IPS-NIHi7 (cell line): ENCODE measurements around the gene PKD1L1.
"Not testable (repeated sequence)": the region's sequence is repeated elsewhere in the genome, so short reads cannot be mapped to it uniquely, and the experiment has no call there.

Experiments
- DNase-seq: peaks from one replicate; pipeline ENCODE4 v3.0.0; 2012; ENCODE audit warnings: mixed read lengths; ENCODE audit errors: extremely low spot score

PKD1L1 gene, protein sequence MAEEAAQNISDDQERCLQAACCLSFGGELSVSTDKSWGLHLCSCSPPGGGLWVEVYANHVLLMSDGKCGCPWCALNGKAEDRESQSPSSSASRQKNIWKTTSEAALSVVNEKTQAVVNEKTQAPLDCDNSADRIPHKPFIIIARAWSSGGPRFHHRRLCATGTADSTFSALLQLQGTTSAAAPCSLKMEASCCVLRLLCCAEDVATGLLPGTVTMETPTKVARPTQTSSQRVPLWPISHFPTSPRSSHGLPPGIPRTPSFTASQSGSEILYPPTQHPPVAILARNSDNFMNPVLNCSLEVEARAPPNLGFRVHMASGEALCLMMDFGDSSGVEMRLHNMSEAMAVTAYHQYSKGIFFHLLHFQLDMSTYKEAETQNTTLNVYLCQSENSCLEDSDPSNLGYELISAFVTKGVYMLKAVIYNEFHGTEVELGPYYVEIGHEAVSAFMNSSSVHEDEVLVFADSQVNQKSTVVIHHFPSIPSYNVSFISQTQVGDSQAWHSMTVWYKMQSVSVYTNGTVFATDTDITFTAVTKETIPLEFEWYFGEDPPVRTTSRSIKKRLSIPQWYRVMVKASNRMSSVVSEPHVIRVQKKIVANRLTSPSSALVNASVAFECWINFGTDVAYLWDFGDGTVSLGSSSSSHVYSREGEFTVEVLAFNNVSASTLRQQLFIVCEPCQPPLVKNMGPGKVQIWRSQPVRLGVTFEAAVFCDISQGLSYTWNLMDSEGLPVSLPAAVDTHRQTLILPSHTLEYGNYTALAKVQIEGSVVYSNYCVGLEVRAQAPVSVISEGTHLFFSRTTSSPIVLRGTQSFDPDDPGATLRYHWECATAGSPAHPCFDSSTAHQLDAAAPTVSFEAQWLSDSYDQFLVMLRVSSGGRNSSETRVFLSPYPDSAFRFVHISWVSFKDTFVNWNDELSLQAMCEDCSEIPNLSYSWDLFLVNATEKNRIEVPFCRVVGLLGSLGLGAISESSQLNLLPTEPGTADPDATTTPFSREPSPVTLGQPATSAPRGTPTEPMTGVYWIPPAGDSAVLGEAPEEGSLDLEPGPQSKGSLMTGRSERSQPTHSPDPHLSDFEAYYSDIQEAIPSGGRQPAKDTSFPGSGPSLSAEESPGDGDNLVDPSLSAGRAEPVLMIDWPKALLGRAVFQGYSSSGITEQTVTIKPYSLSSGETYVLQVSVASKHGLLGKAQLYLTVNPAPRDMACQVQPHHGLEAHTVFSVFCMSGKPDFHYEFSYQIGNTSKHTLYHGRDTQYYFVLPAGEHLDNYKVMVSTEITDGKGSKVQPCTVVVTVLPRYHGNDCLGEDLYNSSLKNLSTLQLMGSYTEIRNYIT (N-terminal part only)

GRCh38 chr7:47948141-47948790 is at the start of gene PKD1L1:
TSS of gene PKD1L1 (minus strand) at chr7:47948466. CDS start at chr7:47948440, 26 bp downstream.
- DNase-seq: no peak

- no peak for DNase-seq
These were observed 44.2 kb upstream of the PKD1L1 start for GRCh38 chr7:47992446-47992845.

GRCh38 chr7:47991741-47992311 is 43.6 kb upstream of the PKD1L1 start:
- DNase-seq: peak; percentile 90

DNA sequence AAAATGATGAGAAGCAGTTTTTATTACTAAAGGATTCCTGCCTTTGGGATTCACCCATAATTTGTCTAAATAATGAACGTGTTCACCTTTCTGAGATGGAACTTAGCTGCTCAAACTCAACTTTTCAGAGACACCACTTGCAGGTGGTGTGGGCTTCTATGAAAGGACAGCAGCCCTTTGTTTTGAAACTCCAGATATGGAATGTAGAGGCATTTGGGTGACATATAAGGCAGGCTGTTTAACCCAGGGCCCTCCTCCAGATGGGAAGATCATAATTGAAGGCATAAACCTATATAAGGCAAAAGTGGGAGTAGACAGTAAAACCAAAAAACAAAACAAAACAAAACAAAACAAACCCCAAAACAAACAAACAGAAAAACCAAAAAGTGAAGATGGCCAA is 43.0 kb upstream of the PKD1L1 start:
- DNase-seq: no peak

- no peak for DNase-seq
These were observed 42.3 kb upstream of the PKD1L1 start for GRCh38 chr7:47990592-47990991.

DNA sequence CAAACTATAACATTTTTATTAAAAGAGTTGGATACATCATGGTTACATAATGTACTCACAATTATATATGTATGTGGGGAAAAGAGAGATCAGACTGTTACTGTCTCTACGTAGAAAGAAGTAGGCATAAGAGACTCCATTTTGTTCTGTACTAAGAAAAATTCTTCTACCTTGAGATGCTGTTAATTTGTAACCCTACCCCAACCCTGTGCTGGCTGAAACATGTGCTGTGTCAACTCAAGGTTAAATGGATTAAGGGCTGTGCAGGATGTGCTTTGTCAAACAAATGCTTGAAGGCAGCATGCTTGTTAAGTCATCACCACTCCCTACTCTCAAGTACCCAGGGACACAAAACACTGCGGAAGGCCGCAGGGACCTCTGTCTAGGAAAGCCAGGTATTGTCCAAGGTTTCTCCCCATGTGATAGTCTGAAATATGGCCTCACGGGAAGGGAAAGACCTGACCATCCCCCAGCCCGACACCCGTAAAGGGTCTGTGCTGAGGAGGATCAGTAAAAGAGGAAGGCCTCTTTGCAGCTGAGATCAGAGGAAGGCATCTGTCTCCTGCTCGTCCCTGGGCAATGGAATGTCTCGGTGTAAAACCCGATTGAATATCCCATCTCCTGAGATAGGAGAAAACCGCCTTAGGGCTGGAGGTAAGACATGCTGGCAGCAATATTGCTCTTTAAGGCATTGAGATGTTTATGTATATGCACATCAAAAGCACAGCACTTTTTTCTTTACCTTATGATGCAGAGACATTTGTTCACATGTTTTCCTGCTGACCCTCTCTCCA is 41.5 kb upstream of the PKD1L1 start:
- not testable (repeated sequence) for DNase-seq

GRCh38 chr7:47988496-47989386 is 40.5 kb upstream of the PKD1L1 start:
- no peak for DNase-seq

- no peak for DNase-seq
These were observed 34.3 kb upstream of the PKD1L1 start for GRCh38 chr7:47982610-47983009.

DNA sequence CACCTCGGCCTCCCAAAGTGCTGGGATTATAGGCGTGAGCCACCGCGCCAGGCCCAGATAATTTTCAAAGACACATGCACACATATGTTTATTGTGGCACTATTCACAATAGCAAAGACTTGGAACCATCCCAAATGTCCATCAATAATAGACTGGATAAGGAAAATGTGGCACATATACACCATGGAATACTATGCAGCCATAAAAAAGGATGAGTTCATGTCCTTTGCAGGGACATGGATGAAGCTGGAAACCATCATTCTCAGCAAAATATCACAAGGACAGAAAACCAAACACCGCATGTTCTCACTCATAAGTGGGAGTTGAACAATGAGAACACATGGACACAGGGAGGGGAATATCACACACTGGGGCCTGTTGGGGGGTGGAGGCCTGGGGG is 32.4 kb upstream of the PKD1L1 start:
- DNase-seq: not testable (repeated sequence)

GRCh38 chr7:47979832-47980181 is 31.5 kb upstream of the PKD1L1 start:
- no peak for DNase-seq

DNA sequence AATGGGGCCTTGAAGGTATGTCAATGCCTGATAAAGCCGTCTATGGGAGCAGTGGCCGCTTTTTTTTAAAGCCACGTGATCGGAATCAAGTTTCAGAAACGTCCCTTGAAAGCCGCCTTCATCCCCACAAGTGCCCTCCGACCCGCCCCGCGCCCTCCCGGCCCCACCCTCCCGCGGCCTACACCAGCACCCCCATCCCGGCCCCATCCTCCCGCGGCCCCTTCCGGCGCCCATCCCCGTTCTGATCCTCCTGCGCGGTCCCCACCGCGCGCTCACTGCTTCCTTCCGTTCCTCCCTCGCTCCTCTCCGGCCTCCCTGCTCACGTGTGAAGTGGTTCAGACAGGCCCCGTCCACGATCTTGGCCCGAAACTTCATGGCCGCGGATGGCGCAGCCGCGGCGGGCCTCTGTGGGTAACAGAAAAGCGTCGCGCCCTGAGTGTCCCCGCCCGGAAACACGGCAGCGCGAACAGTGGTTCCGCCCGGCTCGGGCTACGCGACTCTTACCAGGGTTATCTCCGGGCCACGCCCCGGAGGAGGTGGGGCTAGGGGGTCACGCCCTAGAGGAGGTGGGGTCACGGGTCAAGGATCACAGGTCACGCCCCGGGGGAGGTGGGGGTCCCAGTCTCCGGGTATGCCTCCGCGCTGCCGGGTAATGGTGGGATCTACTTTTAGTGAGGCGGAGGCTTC is 31.0 kb upstream of the PKD1L1 start, which contains the start of gene HUS1:
Gene HUS1, minus strand, starts transcription at position 471 of the 687 bp plus-strand sequence. Its CDS starts 96 bp downstream, at position 375.
- DNase-seq: peak; percentile 96

DNA sequence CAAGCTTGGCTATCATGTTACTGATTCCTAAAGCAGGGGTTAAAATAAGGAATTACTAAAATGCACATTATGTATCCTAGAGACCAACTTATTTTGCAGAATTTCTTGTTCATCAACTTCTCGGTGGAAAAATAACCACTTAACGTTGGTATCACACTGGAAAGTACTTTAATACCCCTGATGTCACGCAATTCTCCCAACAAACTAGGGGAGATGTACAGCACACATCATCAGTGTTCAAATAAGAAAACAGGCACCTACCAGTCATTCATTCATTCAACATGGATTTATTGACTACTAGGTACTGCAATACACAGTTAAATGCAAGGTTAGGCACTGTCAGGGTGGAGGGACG is 30.5 kb upstream of the PKD1L1 start:
- no peak for DNase-seq

GRCh38 chr7:47973739-47974138 is 25.5 kb upstream of the PKD1L1 start:
- no peak for DNase-seq

- no peak for DNase-seq
These were observed 22.5 kb upstream of the PKD1L1 start for GRCh38 chr7:47970761-47971160.

DNA sequence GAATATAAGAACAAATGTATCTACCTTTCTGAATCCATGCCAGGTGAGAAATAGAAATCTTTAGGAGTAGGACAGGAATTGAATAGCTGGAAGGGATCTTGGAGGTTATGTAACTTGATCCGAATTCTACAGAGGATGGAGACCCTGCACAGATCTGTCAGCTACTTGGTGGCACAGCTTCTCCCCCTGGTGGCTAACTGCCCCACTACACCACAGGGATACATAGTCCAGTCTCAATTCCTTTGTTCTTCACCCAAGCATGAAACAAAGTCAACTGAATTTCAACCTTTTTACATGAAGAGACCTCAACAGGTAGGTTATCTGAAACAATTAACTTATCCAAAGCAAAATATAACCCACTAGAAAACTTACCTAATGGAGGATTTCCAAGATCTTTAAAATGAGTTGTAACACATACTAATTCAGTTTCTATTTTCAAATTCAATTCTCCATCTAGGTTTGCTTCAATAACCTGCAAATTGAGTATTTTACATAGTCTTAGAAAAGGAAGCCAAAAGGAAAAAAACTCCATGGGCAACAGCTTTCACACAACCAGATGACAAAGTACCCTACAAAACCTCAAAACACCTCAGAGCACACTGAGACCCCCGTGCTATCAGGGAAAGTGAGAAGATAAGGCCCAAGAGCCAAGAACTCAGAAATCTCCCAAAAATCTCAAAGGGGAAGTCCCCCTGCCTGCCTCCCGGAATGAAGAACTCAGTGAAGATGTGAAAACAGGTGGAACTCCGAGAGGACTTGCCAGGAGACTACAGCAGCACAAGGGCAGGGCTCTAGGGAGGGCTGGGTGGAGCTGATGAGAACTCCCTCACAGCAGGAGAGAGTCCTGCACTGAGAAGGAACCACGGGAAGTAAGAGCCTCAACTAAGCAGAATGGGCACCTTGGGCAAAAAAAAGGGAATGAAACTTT is 20.8 kb upstream of the PKD1L1 start:
- DNase-seq: peak; percentile 87

DNA sequence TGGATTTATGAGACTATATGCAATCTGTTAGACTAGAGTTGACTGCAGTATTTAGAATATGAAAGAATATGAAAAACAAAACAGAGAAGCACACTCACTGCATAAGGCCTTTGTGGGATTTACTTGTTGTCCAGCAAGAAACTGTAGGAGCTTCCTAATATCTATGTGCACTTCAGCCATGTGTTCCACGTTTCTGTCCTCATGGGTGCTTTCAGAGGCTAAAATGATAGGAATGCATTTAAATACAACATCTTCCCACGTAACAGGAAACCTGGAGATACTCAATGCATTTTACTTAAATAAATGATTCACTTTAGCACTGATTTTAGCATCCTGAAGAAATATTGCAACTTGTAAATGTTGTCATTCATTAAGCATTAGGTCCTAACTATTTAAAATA is 19.4 kb upstream of the PKD1L1 start:
- no peak for DNase-seq

GRCh38 chr7:47967123-47967522 is 18.9 kb upstream of the PKD1L1 start:
- DNase-seq: no peak
